Left renal cortex interstitium (tissue), 4 donors: ENCODE measurements around the gene SLC1A7. TPM values are rescaled to one million over a fixed set of nuclear protein-coding genes. Genes with fewer than 3 reads are reported as not detected.

Experiments
- DNase-seq, 4 donors: peaks; one replicate each; pipeline ENCODE4 v3.0.0-alpha.2; 2013; ENCODE audit warnings: low read depth in 4 of 4, low spot score in 2 of 4, missing footprints in 1 of 4
- polyA plus RNA-seq, 4 donors: library from polyadenylated mRNA; unstranded; fragments of 120-200 nt; gene quantifications; one replicate each; pipeline ENCODE4 v1.2.1, GENCODE V29; 2013; ENCODE audit not compliant: insufficient read length in 4 of 4

SLC1A7 gene
- polyA plus RNA-seq, 4 donors = 0.11 to 0.26 (median 0.14) TPM

DNA sequence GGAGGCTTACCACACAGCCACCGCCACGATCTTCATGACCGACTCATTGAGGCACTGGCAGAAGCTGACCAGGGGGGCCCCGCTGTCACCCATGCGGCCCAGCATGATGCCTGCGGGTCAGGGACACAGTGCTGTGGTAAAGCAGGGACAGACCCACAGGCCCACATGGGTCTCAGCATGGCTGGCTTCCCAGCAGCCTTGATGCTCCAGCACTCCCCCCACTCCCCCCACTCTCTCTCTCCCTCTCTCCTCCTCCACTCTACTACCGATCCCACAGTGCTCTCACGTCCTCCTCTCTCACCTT lies 49.0 kb downstream of the SLC1A7 start:
- no peak for DNase-seq

DNA sequence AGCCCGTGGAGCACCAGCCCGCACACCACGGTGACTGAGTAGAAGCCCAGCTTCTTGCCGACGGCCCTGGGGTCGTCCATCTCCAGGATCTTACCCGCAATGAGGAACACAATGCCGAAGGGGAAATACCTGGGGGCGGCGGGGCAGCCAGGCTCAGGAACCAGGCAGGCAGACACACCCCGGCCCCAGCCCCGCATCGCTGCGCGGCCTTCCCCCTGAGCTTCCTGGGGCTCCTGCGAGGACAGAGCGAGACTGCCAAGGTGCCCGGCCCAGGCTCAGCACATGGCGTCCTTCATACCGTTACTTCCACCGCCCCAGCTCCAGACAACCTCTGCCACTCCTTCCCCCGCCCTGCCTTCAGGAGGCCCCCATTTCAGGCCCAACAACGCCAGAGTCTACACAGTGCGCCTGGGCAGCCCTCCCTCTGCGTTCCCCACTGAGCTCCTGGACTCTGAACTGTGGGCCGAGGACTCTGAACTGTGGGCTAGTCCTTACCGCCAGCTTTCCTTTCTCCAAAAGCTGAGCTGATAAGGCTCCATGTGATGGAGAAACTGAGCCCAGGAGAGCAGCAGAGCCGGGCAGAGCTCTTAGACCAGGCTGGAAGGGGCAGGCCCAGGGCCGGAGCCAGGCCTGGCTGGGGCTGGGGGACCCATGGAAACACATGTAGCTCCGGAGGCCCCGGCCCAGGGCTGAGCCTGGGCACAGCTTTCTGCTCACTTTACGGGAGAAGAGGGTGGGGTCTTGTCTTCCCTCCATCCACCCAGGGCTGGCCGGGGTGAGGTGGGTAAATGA lies 49.6 kb downstream of the SLC1A7 start:
- DNase-seq = no peak

DNA sequence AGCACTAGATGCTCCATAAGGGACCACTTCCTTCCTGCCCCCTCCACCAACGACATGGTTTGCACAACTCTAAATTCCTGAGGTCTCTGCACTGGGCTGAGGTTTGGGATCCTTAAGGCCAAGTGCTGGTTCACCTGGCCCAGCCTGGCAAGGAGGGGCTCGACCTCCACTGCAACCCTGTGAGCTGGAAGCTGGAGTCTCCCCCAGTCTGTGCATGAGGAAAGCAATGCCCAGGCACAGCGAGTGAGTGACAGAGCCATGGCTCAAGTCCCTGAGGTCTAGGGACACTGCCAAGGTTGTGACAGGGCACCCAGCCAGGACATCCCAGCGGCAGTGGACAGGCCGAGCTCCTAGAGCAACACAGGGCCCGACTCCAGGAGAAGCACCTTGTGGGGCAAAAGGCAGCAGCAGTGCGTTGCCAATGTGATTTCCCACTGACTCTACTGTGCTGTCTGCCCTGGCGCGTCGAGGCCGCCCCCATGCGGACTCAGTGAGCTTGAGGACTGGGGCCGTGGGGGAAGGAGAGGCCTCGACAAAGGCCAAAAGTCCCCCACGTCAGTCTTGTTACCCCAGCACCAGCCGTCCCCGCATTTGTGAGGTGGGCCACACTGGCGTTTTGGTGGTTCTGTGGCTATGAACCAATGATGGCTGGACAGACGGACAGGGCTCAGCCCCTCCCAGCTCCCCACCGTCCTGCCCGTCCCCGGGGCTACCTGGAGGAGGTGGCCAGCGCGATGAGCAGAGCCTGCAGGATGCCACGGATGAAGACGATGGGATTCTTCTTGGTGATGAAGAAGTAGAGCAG lies 50.4 kb downstream of the SLC1A7 start:
- no peak for DNase-seq

DNA sequence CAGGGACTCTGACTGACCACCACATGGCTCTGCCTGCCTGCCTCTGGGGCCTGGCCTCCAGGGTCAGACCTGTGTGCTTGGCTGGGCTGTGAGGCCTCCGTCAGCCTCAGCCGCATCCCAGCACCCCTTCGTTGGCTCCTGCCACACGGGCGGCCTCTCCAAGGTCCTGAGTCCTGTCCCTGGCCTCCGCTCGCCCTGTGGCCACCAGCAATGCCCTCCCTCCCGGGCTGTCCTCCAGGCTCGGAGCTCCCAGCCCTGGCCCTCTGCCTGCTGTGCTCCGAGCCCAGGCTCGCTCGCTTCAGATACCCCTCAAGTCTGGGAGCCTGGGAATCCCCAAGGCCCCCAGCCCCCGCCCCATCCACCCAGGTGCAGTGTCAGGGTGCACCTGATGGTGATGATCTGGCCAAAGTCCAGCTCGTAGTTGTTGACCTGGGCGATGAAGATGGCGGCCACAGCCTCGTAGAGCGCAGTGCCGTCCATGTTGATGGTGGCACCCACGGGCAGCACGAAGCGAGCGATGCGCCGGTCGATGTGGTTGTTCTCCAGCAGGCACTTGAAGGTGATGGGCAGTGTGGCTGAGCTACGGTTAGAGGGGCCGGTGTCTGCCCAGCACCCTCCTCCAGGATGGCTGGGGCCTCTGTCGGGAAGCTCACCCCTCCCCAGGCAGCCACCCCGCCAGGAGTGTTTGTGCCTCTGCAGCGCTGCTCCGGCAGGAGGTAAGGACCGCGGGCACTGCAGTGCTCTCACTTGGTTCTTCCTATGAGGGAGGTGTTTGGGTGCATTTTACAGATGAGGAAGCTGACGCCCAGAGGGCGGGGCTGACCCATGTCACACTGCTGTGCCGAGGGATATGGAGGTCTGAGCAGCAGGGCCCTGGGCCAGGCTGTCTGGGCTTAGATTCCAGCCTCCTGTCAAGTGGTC lies 52.0 kb downstream of the SLC1A7 start:
- no peak for DNase-seq

DNA sequence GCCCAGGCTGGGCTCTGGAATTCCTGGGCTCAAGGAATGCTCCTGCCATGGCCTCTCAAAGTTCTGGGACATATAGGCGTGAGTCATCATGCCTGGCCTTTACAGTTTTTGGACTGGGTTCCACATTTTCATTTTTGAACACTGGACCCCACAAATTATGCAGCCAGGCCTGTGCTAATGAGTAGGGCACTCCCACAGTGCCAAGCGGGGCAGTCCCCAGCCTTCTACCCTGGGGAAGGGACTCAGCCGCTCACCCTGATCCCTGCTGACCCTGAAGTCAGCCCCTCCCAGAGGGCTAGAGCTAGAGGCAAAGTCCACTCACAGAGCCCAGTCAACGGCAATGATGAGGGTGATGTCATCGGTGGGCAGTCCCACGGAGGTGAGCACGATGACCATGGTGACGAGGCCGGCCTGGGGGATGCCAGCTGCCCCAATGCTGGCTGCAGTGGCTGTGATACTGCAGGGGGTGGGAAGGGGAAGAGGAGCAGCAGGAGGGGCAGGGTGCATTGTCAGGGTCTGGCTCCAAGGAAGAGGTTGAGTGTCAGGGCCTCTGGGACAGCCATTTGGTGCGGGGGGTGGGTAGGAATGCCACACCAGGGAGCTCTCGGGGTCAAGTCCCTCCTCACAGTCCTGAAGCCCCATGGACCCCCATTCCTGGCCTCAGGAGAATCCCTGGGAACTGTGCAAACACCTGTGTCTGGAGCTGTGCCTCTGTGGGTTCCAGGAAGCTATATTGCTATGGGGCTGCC lies 52.8 kb downstream of the SLC1A7 start:
- no peak for DNase-seq

DNA sequence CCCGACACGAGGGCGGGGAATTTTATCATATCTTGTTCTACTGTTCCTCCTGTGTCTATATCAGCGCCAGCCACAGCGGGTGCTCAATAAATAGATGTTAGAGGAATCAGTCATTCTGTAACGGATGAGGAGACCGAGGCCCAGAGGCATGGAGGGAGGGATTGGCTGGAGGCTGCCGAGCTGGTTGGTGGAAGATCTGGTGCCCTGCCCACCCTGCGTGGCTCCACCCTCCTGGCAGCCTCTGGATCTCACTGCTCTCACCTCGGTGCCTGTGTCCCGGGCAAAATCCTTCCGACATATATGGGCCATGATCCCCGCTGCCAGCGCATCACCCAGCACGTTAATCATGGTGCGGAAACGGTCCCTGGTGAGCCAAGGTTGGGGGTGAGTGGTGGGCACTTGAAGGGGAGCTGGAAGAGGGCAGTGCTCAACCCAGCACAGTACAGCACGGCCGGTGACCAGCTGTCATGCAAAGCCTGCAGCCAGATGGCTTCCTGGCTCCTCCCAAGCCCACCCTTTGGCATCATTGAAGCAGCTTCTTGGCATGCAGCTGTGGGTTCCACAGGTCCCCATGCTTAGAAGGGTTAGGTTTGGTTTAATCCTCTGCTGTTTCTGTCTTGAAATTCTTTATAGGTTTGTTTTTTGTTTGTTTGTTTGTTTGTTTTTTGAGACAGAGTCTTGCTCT lies 53.7 kb downstream of the SLC1A7 start:
- DNase-seq = no peak

DNA sequence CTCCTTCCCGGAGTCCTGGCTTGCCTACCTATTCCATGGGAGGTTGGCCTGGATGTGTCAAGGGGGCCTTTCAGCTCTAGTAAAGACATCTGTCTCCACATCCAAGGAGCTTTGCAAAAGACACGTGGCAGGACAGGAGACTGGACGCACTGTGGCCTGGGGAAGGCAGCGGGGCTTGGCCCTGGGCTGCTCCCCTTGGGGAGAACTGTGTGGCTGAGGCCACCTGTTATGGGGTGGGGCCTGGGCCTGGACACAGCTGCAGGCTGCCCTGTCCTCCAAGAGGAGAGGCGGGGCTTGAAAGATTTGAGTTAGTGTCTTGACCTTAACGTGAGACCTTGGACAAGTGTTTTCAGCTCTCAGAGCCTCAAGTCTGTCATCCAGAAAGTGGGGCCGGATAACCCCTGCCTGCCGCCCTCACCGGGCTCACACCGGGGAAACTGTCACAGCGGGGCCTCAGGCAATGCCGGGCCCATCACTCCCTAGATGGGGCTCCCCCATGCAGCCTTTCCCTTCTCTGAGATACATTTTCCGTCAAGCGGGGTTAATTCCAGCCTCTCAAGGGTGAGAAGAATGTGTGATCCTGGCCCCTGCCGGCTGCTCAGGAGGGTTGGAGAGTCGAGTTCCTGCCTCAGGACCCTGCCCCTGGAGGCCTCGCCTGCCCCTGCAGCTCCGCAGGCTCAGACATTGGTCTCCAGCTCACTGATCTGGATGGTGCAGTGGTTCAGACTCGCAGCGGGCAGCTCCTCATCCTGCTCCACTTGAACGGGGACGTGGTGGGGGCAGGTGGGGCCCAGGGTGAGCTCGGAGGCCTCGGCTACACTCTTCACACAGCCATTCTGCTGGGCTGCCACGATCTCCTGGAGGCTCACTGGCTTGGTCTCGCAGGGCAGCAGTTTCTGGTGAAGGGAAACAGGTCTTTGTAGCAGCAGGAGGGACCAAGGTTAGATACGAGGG lies 54.8 kb downstream of the SLC1A7 start:
- DNase-seq = no peak

DNA sequence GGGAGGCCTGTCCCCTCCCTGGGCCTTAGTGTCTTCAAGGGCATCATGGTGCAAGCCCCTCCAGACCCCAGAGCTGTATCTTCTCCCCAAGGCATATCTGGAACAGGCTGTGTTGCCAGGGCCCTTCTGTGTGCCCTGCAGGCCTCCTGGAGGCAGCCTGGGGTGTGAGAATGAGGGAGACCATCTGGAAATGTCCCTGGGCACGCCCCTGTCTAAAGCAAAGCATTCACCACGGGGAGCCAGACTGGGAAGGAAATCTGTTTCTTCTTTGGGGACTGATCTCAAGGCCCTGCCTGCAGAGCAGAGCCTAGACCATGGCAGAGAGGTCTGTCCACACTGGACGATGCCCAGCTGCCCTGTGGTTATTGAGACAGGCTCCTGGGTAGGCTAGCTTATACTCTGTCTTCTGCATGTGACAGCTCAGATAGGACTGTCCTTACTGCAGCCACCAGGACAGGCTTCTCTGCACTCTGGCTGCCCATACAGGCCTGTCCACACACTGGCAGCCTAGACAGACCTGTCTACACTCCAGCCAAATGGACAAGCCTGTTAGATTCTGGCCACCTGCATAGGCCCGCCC lies 55.9 kb downstream of the SLC1A7 start:
- no peak for DNase-seq

DNA sequence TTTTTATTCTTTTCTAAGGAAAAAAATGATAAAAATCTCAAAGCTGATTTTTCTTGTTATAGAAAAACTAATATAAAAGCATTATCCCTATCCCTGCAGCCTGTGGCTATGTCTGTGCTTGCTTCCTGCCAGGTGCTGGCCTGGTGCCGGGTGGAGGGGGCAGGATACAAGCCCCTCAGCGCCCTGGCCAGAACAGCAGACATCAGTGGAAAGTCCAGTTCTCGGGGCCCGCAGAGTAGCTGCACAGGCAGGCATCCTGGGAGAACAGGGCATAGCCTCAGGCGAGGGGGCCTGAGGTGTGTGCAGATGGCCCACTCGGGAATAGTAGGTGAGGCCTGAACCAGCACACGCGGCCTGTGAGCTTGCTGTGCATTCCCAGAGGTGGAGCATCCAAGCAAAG lies 57.0 kb downstream of the SLC1A7 start:
- DNase-seq = no peak

DNA sequence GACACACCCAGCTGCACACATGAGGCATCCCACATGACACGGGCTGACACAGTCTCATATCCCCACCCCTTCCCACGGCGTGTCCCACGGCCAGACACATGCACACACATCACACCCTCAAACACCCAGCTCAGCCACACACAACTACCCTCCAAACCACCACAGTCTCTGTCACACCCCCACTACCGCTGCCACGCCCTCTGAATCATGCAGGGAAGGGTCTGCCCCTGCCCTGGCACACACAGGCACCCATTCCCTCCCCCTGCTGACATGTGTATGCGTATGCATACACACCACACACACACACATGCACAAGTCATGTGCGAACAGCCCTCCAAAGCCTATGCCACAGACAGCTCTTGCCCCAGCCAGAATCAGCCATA lies 57.9 kb downstream of the SLC1A7 start:
- no peak for DNase-seq

DNA sequence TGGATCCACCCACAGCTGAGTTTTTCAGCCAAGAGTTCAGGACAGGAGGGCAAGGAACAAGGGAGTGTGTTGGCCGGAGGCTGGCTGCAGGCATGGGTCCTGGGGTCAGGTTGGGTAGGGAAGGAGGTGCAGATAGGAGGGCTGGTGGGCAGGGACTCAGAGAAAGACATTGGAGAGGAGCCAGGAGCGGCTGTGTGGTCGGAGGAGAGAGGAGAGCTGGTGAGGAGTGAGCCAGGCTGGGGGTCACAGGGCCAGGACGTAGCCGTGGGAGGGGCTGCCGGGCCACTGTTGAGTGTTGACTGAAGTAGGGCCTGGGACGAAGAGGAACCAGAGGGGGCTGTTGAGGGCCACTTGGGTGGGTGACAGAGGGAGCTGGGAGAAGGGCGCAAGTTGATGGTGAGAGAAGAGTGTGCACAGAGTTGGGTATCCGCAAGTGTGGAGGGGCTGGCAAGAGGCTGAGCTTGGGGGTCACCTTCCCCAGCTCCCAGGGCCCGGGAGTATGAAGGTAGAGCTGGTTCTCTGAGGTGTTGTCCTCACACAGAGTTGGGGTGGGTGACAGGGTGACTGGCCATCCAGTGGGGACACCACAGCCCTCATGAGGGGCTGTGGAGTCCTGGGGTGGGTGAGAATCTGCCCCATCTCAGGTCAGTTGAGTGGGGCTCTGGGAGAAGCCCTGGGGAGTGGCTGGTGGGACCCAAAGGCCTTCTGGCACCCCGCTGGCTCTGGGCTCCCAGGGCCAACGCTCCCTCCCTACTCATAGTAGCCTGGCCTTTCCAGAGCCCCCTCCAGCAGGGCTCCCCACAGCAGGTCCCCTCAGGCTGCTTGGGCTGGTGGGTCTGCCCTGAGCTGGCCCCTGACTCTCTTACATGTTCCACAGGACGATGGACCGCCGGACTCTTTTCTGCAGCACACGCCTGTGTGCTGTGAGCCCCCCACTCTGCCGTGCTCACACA lies 58.5 kb downstream of the SLC1A7 start:
- no peak for DNase-seq

DNA sequence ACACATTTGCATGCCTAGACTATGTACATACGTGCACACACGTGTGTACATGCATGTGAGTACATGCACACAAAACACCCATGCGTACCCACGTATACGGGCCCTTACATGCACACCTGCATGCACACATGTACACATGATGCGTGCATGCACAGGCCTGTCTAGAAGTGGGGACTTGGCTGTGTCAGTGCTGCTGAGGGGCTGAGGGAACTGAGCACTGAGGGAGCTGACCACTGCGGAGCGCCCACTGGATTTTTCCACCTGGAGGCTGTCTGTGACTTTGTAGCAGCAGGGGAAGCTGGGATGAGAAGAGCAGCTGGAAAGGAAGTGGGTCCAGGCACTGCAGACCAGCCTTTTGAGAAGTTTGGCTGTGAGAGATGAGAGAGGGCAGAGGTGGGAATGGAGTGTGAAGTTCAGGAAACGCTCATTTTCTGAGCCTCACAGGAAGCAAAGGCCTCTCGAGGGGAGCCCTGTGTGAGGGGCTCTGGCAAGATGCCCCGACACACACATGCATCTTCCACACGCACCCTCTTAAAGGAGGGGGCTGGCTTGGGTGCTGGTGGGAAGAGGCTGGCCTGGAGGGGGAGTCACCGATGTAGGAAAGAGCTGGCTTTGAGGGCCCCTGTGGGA lies 59.5 kb downstream of the SLC1A7 start:
- no peak for DNase-seq

DNA sequence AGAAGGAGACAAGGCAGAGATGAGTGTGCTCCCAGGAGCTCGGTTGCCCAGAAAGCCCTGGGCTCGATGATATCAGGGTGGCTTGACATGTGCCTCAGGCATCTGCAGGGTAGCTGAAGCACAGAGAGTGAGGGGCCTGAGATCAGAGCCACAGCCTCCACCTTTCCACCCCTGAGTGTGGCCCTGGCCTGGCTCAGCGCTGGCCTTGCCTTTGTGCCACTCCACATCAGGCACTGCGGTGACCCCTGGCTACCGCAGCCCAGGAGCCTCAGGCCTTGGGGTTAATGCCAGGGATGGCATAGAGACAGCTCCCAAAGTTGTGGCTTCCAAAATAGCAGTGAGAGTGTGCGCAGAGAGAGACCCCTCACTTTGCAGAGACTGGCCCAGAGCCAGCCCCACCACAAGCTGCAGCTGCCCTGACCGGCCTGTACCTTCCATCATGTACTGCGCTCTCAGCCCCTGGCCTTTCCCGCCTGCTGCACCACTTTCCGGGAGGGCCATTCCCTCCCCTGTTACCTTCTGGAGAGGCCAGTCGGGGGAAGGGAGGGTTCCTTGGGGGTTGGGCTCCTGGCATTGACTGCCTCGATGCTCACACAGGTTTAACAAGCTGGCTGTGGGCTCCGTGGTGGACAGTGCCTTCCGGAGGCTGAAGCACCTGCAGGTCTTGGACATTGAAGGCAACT lies 60.9 kb downstream of the SLC1A7 start:
- no peak for DNase-seq

DNA sequence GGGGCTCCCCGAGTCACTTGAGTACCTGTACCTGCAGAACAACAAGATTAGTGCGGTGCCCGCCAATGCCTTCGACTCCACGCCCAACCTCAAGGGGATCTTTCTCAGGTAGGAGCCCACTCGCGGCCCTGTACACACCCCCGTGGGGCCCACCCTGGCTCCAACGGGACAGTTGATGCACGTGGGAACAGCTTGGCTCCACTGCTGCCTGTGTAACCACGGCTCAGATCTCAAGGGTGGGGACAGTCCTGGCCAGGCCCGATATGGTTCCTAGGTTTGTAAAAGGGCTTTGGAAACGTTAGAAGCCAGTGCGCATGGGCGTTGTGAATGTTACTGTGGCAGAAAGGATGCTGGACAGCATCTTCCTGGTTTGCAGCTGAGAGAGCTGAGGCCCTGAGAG lies 61.7 kb downstream of the SLC1A7 start:
- no peak for DNase-seq

DNA sequence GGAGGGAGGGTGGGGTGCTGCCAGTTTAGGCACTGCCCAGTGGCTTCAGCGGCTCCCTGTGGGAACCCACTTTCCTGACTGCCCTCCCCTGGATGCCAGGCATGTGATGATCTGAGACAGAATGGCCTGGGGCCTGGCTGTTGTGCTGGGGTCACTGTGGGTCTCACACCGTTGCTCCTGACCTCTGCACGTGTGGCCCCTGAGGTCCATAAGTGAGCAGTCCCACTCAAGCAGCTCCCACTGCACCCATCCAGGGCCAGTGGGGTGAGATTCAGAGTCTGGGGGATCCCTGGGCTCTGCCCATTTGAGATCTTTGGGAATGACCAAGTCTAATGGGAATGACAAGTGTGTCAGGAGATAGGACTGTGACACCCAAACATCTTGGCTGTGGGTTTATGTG lies 62.4 kb downstream of the SLC1A7 start:
- no peak for DNase-seq

DNA sequence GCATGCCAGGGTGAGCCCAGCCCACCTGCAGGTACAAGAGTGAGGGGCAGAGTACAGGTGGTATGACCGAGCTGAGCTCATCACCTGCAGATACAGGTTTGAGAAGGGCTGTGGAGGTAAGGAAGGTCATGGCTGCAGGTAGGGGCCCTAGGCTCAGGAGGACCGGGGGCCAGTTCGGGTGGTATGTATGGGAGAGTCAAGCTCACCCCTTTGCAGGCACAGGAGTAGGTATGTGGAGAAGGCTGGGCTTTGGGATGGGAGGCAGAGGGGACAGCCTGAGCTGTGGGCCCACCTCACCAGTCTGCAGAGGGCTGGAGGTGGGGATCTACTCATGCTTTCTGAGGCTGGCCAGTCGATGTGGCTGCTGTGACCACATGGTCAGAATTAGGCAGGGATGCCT lies 63.2 kb downstream of the SLC1A7 start:
- no peak for DNase-seq
